Activated naive CD4-positive, alpha-beta T cell treated with anti-CD3 and anti-CD28 coated beads, Interleukin-2, amount 50 U/mL, for 72 hours (primary cell): ENCODE measurements around the gene PFKFB4. TPM values are rescaled to one million over a fixed set of nuclear protein-coding genes. Genes with fewer than 3 reads are reported as not detected.

Experiments
- ATAC-seq, 2 donors: fragments of 150-1000 bp; cut with Tn5 transposase; 2 replicates each; pipeline ENCODE4 v1.10.0; 2021; ENCODE audit warnings: mild to moderate bottlenecking in 2 of 2, moderate library complexity in 2 of 2
- DNase-seq, 2 donors: peaks; one replicate each; pipeline ENCODE4 v3.0.0; 2021 to 2022; ENCODE audit warnings: low spot score in 2 of 2
- H3K27ac Mint-ChIP-seq, 2 donors: one replicate each; pipeline ENCODE4 v1.8.0; 2022; ENCODE audit warnings: mild to moderate bottlenecking in 2 of 2, mixed read lengths in 2 of 2
- H3K36me3 Mint-ChIP-seq, 2 donors: one replicate each; pipeline ENCODE4 v1.8.0; 2022; ENCODE audit warnings: mixed read lengths in 2 of 2
- H3K9me3 Mint-ChIP-seq, 2 donors: one replicate each; pipeline ENCODE4 v1.8.0; 2022; ENCODE audit warnings: mixed read lengths in 2 of 2
- total RNA-seq, 2 donors: library from RNA; stranded (reverse); gene quantifications; one replicate each; pipeline ENCODE4 v1.2.3, GENCODE V29; 2022

PFKFB4 gene
- total RNA-seq, 2 donors from 2014 or later, result 6.3 to 139 TPM

DNA sequence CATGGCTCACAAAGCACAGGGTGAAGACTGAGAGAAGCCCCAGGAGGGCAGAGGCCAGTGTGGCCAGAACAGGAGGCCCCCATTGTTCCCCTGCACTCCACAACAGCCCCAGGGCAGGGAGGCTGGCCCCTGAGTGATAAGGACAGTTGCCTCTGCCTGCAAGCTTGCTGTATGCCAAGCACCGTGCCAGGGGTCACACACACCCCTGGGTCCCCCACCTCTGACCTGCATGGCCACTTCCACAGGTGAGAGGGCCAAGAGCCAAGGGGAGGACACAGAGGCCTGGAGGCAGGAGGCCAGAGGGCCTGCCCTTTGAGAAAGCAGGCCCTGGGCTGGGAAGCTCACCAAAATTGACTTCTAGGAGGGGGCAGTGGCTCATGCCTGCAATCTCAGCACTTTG is 86.3 kb downstream of the PFKFB4 start:
- H3K27ac Mint-ChIP-seq, result peak overlapping the region; percentile 96 to 98
- ATAC-seq, result no peak
- H3K9me3 Mint-ChIP-seq, result no peaks in the 10 kb centered on the region
- DNase-seq, result no peak
- H3K36me3 Mint-ChIP-seq, result peaks cover 19 to 46% of the 10 kb centered on the region in 2 donors

DNA sequence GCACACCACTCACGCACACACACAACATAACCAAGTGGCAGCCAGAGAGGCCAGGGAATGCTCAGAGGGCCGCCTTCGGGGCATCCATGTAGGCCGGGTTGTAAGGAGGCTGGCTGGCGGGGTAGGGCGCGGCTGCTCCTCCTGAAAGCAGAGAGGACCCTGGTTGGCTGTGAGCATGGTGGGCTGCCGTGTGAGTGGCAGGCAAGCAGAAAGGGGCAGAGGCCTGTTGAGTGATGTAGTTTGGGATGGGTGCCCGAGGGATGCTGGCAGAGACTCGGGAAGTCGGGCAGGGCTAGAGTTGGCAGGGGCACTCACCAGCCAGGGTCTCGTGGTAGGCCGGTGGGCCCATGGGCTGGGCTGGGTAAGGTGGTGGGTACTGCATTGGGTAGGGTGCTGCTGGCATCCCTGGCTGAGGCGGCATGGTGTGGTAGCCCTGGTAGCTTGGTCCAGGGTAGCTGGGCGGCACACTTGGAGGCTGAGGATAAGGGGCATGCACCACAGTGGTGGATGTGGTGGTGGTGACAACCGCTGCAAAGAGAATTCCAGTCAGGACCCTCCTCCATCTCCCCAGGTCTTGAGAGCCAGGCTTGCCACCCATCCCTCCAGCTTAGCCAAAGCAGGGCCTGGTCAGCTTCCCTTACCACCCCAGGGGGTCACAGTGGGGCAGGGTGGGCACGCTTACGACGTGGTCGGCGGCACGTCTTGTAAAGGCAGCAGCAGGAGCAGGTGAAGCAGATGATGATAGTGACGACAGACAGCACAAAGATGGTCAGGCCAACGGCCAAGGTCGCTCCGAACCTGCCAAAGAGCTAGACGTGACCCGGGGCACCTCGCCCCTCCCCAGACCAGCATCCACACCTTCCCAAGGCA is 87.3 kb downstream of the PFKFB4 start:
- DNase-seq (peak in 1 of 2 donors; percentile 53), ATAC-seq (no peak)
- Mint-ChIP-seq H3K36me3 (peaks cover 19 to 38% of the 10 kb centered on the region in 2 donors), H3K9me3 (no peaks in the 10 kb centered on the region), H3K27ac (peak overlapping the region; percentile 96 to 98)

DNA sequence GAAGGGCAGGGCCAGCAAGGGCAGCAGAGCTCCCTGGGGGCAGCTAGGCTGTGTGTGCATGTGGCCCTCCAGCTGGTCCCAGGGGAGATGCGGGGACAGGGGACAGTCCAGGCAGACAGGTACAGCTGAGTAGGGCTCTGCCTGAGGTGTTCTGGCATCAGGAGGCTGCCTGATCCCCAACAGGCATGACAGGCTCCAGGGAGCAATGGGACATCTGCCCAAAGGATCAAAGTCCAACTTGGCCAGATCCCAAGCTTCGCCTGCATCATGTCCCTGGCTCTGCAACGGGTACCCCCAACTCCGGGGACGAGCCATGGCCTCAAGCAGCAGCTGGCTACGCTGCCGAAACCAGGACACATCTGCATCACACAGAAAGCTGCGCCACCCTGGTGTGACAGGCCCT is 88.3 kb downstream of the PFKFB4 start:
- H3K27ac Mint-ChIP-seq, result peak overlapping the region; percentile 96 to 98
- no peaks in the 10 kb centered on the region for H3K9me3 Mint-ChIP-seq
- peak in 1 of 2 donors; percentile 52 for DNase-seq
- ATAC-seq, result no peak
- peaks cover 19 to 38% of the 10 kb centered on the region in 2 donors for H3K36me3 Mint-ChIP-seq

Other genes with a start within 250 kb of the PFKFB4 start
- not detected for gene SPINK8, start 223.1 kb downstream of the PFKFB4 start, total RNA-seq
- gene FBXW12, start 184.6 kb downstream of the PFKFB4 start, total RNA-seq, result not detected
- gene PLXNB1, start 126.7 kb downstream of the PFKFB4 start, total RNA-seq, result 1 to 10 TPM; 3.0 to 7.3 TPM
- gene CCDC51, start 116.7 kb downstream of the PFKFB4 start, total RNA-seq, result 10 to 100 TPM; 21.7 to 27.1 TPM
- 100 to 1,000 TPM; 168 to 307 TPM for gene TMA7, start 116.5 kb downstream of the PFKFB4 start, total RNA-seq
- gene ATRIP, start 110.1 kb downstream of the PFKFB4 start, total RNA-seq, result 10 to 100 TPM; 10.1 to 15.9 TPM
- gene SHISA5, start 52.6 kb downstream of the PFKFB4 start, total RNA-seq, result 10 to 100 TPM; 64.0 to 75.3 TPM
- under 1 TPM in 1 of 2 donors, not detected in 1; 0.21 TPM for gene UCN2, start 7.0 kb upstream of the PFKFB4 start, total RNA-seq
- gene COL7A1, start 38.5 kb upstream of the PFKFB4 start, total RNA-seq, result 1 to 10 TPM; 3.2 to 5.5 TPM
- gene UQCRC1, start 52.8 kb upstream of the PFKFB4 start, total RNA-seq, result 100 to 1,000 TPM; 257 to 269 TPM
- gene TMEM89, start 65.0 kb upstream of the PFKFB4 start, total RNA-seq, result under 1 TPM in 1 of 2 donors, not detected in 1; 0.36 TPM
- gene SLC26A6, start 78.7 kb upstream of the PFKFB4 start, total RNA-seq, result 100 to 1,000 TPM in 1 of 2 donors, 10 to 100 TPM in 1; 38.3 to 110 TPM
- gene CELSR3, start 106.1 kb upstream of the PFKFB4 start, total RNA-seq, result 10 to 100 TPM; 12.6 to 13.1 TPM
- gene NCKIPSD, start 129.1 kb upstream of the PFKFB4 start, total RNA-seq, result 10 to 100 TPM; 45.7 to 77.2 TPM
- 10 to 100 TPM; 53.8 to 73.5 TPM for gene IP6K2, start 160.4 kb upstream of the PFKFB4 start, total RNA-seq